CD4-positive, CD25-positive, alpha-beta regulatory T cell (primary cell): ENCODE measurements around the gene INSIG1. TPM values are rescaled to one million over a fixed set of nuclear protein-coding genes. Genes with fewer than 3 reads are reported as not detected.
A peak's percentile ranks its signal among the peaks of the same experiment; 100 is the strongest.

Experiments
- ATAC-seq, 2 donors: fragments of 150-1000 bp; cut with Tn5 transposase; one replicate each; pipeline ENCODE4 v1.10.0; 2021; ENCODE audit warnings: low read depth in 2 of 2, moderate number of reproducible peaks in 2 of 2, moderate library complexity in 1 of 2
- DNase-seq, 3 donors: peaks; one replicate each; pipeline versions ENCODE4 v3.0.0 to v3.0.0-alpha.2; 2012 to 2022; ENCODE audit warnings: mixed read lengths in 1 of 3
- H3K27ac ChIP-seq: one replicate; pipeline ENCODE4 v1.7.0; 2013; ENCODE audit warnings: mild to moderate bottlenecking, low read length; ENCODE audit not compliant: insufficient read depth, poor library complexity, severe bottlenecking
- H3K27me3 ChIP-seq: one replicate; pipeline ENCODE4 v1.7.0; 2013; ENCODE audit warnings: low read length; ENCODE audit not compliant: control insufficient read depth, insufficient read depth
- H3K36me3 ChIP-seq: one replicate; pipeline ENCODE4 v1.7.0; 2013; ENCODE audit warnings: mild to moderate bottlenecking, low read length, moderate library complexity; ENCODE audit not compliant: control insufficient read depth, insufficient read depth
- H3K4me1 ChIP-seq: 2 replicates; pipeline ENCODE4 v1.7.0; 2013; ENCODE audit warnings: mild to moderate bottlenecking, low read length; ENCODE audit not compliant: insufficient read depth, control insufficient read depth, poor library complexity, severe bottlenecking
- H3K4me3 ChIP-seq: one replicate; pipeline ENCODE4 v1.7.0; 2013; ENCODE audit warnings: low read depth, mild to moderate bottlenecking, low read length, moderate library complexity
- H3K9me3 ChIP-seq, 2 experiments: 1 replicate in 1 of 2; 2 replicates in 1 of 2; pipeline ENCODE4 v1.7.0; 2013; ENCODE audit warnings: low read length in 2 of 2, mild to moderate bottlenecking in 1 of 2, moderate library complexity in 1 of 2; ENCODE audit not compliant: control insufficient read depth in 2 of 2
- H3K27ac Mint-ChIP-seq, 3 donors: one replicate each; pipeline ENCODE4 v1.8.0; 2020 to 2022; ENCODE audit warnings: mild to moderate bottlenecking in 3 of 3, mixed read lengths in 3 of 3, moderate library complexity in 2 of 3
- H3K27me3 Mint-ChIP-seq: one replicate; pipeline ENCODE4 v1.8.0; 2022; ENCODE audit warnings: mild to moderate bottlenecking, mixed read lengths
- H3K36me3 Mint-ChIP-seq: one replicate; pipeline ENCODE4 v1.8.0; 2020; ENCODE audit warnings: mixed read lengths
- H3K4me1 Mint-ChIP-seq, 4 donors: one replicate each; pipeline ENCODE4 v1.8.0; 2020 to 2022; ENCODE audit warnings: mixed read lengths in 4 of 4, mild to moderate bottlenecking in 1 of 4
- H3K4me3 Mint-ChIP-seq, 4 donors: one replicate each; pipeline ENCODE4 v1.8.0; 2020 to 2022; ENCODE audit warnings: mild to moderate bottlenecking in 4 of 4, mixed read lengths in 4 of 4, moderate library complexity in 3 of 4
- H3K9me3 Mint-ChIP-seq, 7 donors: one replicate each; pipeline ENCODE4 v1.8.0; 2020 to 2022; ENCODE audit warnings: mixed read lengths in 7 of 7, mild to moderate bottlenecking in 3 of 7, moderate library complexity in 2 of 7
- polyA plus RNA-seq, 4 donors: library from polyadenylated mRNA; unstranded; fragments of 300-500 nt; fragmentation: Illumina TruSeq; gene quantifications; one replicate each; pipeline ENCODE4 v1.2.3, GENCODE V29; 2021
- total RNA-seq: library from RNA; stranded (reverse); gene quantifications from one replicate; pipeline ENCODE4 v1.2.3, GENCODE V29; 2022

The INSIG1 gene
- total and polyA plus RNA-seq, 5 donors from 2014 or later, result 38.4 to 66.5 (median 58.8) TPM

DNA sequence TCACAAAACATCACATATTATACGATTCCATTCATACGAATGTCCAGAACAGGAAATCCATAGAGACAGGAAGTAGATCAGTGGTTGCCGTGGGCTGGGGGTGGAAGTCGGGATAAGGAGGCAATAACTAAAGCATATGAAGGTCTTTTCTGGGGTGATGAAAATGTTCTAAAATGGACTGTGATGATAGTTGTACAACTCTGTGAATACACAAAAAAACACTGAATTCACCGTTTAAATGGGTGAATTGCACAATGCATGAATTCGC is 3.2 kb upstream of the INSIG1 start:
- Mint-ChIP-seq H3K36me3 (no peaks in the 10 kb centered on the region), H3K4me3 (peak overlapping the region in 2 of 4 donors; percentile 8 to 10), H3K9me3 (peaks cover 0 to 3% (median 0%) of the 10 kb centered on the region in 7 donors), H3K4me1 (peaks cover 9 to 25% (median 15%) of the 10 kb centered on the region in 4 donors), H3K27me3 (peaks cover 4% of the 10 kb centered on the region), H3K27ac (no peak overlapping the region)
- Histone ChIP-seq H3K4me3 (no peak overlapping the region), H3K9me3 (no peaks in the 10 kb centered on the region), H3K27ac (no peak overlapping the region), H3K4me1 (peaks cover 28% of the 10 kb centered on the region), H3K36me3 (no peaks in the 10 kb centered on the region), H3K27me3 (no peaks in the 10 kb centered on the region)
- no peak for DNase-seq
- no peak for ATAC-seq

DNA sequence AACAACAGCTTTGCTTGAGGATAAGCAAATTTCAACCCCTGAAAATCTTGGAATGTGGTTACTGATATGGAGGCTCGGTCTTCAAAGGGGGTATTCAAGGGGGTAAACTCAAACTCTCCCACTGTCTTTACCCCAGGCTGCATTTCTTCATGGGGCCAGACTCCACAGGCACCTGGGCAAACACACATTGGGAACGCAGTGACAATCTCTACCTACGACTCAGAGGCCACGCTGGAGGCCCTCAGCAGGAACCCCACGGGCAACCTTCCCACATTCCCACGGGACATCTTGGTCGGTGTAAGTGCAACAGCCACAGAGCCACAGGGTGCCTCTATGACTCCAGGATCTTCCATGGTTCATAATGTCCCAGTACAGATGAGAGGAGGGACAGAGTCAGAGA is 2.2 kb upstream of the INSIG1 start:
- Mint-ChIP-seq H3K4me3 (peak overlapping the region in 3 of 4 donors; percentile 52 to 94 (median 90)), H3K4me1 (peaks cover 16 to 34% (median 24%) of the 10 kb centered on the region in 4 donors), H3K36me3 (peaks cover 5% of the 10 kb centered on the region), H3K27me3 (peaks cover 4% of the 10 kb centered on the region), H3K9me3 (peaks cover 0 to 3% (median 0%) of the 10 kb centered on the region in 7 donors), H3K27ac (no peak overlapping the region)
- no peaks in the 10 kb centered on the region for H3K36me3 ChIP-seq
- H3K9me3 ChIP-seq, result no peaks in the 10 kb centered on the region
- DNase-seq (no peak), ATAC-seq (no peak)
- no peaks in the 10 kb centered on the region for H3K27me3 ChIP-seq
- peaks cover 38% of the 10 kb centered on the region for H3K4me1 ChIP-seq
- H3K27ac ChIP-seq, result no peak overlapping the region
- no peak overlapping the region for H3K4me3 ChIP-seq

DNA sequence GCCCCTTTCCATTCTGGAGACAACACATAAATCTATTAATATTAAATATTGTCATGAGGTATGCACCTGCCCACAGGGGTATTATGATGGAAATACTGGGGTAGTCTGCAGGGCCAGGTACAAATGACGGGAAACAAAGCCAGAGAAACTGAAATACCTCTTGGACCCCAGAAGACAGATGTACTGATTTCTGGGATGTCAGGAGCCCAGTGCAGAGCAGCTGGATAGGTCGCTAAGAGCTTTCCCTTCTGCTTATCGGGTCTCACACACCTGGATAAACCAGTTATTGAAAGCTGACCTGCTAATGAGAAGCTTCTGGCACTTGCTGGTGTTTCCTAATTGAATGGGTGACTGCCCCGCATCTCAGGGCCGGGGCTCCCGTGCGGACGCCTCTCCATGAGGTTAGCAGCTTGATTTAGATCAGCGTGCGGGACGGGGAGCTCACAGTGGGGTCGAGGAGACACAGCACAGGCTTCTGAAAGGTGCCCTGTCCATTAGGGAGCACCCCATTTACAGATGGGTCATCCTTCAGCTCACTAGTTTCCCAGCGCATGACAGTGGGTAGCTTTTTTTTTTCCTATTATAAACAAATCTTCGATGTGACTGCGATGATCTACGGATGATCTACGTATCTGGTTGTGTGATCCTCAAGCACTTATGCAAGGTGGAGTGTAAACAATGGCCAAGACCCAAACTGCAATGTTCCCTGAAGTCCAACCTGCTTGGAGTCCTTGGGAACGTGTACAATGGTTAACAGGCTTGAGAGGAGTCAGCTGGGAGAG is 1.5 kb upstream of the INSIG1 start:
- H3K4me3 Mint-ChIP-seq, result peak overlapping the region; percentile 88 to 94 (median 89)

DNA sequence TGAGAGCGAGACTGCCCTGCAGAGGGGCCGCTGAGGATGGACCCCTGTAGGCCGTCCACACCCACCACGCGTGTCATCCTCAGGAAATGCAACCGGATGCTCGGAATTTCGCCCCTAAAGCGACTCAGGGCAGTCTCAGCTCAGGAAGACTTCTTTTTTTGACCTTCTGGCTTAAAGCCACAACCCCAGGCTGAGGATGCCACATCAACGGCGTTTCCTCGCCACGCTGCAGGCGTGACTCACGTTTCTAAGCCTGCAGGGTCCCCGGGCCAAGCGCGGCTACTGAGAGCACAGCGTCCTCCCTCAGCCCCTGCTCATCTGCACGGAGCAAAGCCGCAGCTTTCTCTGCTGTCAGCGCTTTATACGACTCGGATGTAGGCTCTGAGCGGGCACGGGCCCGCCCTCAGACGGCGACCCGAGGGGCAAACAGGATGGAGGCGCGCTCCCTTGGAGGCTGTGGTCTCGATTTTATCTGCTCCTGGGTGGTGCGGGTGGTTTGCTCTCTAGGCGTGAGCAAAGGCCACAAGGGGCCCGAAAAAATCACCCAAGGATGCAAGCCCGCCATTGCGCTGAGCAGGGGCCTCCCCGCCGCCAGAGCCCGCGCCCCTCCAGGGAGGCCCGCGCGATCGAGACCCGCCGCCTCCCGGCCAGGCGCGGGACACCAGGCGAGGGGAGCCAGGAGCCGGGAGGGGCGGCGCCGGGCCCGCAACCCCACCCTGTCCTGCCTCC is 726 bp upstream of the INSIG1 start:
- Mint-ChIP-seq H3K4me1 (peaks cover 27 to 44% (median 35%) of the 10 kb centered on the region in 4 donors), H3K36me3 (peaks cover 10% of the 10 kb centered on the region), H3K9me3 (peaks cover 0 to 1% (median 0%) of the 10 kb centered on the region in 7 donors)

More for the DNA sequence above, 1.5 kb upstream of the INSIG1 start:
- H3K4me1 ChIP-seq, result peaks cover 45% of the 10 kb centered on the region
- H3K9me3 ChIP-seq, result no peaks in the 10 kb centered on the region
- DNase-seq (no peak), ATAC-seq (no peak)
- H3K36me3 ChIP-seq, result no peaks in the 10 kb centered on the region
- Mint-ChIP-seq H3K36me3 (peaks cover 6% of the 10 kb centered on the region), H3K9me3 (peaks cover 0 to 3% (median 0%) of the 10 kb centered on the region in 7 donors), H3K27ac (peak overlapping the region; percentile 91 to 95 (median 93)), H3K27me3 (peaks cover 4% of the 10 kb centered on the region), H3K4me1 (peaks cover 23 to 39% (median 31%) of the 10 kb centered on the region in 4 donors)
- H3K4me3 ChIP-seq, result peak overlapping the region; percentile 71
- no peaks in the 10 kb centered on the region for H3K27me3 ChIP-seq
- peak overlapping the region; percentile 94 for H3K27ac ChIP-seq

DNA sequence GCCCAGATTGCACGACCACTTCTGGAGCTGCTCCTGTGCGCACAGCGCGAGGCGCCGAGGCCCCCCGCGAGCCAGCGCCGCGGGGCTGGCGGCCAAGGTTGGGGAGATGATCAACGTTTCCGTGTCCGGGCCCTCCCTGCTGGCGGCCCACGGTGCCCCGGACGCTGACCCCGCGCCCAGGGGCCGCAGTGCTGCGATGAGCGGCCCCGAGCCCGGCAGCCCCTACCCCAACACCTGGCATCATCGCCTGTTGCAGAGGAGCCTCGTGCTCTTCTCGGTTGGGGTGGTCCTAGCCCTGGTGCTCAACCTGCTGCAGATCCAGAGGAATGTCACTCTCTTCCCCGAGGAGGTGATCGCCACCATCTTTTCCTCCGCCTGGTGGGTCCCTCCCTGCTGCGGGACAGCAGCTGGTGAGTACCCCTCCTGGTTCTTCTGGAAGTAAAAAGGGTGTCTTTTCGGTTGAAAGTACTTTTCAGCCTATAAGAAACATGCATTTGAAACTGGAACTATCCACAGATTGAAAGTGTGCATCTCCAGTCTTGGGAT is 683 bp downstream of the INSIG1 start:
- H3K27ac ChIP-seq, result peak overlapping the region; percentile 94
- peaks cover 50% of the 10 kb centered on the region for H3K4me1 ChIP-seq
- Mint-ChIP-seq H3K36me3 (peaks cover 11% of the 10 kb centered on the region), H3K4me1 (peaks cover 27 to 44% (median 35%) of the 10 kb centered on the region in 4 donors), H3K9me3 (no peaks in the 10 kb centered on the region), H3K27ac (peak overlapping the region; percentile 94 to 97 (median 95)), H3K27me3 (peaks cover 4% of the 10 kb centered on the region), H3K4me3 (peak overlapping the region; percentile 93 to 98 (median 95))
- ATAC-seq (no peak), DNase-seq (peak in 2 of 3 donors; percentile 13 to 31)
- no peaks in the 10 kb centered on the region for H3K27me3 ChIP-seq
- H3K9me3 ChIP-seq, result no peaks in the 10 kb centered on the region
- peaks cover 12% of the 10 kb centered on the region for H3K36me3 ChIP-seq
- H3K4me3 ChIP-seq, result peak overlapping the region; percentile 83

More for the DNA sequence above, 726 bp upstream of the INSIG1 start:
- Histone ChIP-seq H3K27me3 (no peaks in the 10 kb centered on the region), H3K9me3 (no peaks in the 10 kb centered on the region), H3K4me3 (peak overlapping the region; percentile 71), H3K4me1 (peaks cover 50% of the 10 kb centered on the region), H3K36me3 (peaks cover 4% of the 10 kb centered on the region), H3K27ac (peak overlapping the region; percentile 94)
- H3K4me3 Mint-ChIP-seq, result peak overlapping the region; percentile 88 to 94 (median 89)
- peak; percentile 59 to 63 for ATAC-seq
- H3K27ac Mint-ChIP-seq, result peak overlapping the region; percentile 91 to 95 (median 93)
- H3K27me3 Mint-ChIP-seq, result peaks cover 4% of the 10 kb centered on the region
- DNase-seq, result peak; percentile 75 to 94 (median 90)

DNA sequence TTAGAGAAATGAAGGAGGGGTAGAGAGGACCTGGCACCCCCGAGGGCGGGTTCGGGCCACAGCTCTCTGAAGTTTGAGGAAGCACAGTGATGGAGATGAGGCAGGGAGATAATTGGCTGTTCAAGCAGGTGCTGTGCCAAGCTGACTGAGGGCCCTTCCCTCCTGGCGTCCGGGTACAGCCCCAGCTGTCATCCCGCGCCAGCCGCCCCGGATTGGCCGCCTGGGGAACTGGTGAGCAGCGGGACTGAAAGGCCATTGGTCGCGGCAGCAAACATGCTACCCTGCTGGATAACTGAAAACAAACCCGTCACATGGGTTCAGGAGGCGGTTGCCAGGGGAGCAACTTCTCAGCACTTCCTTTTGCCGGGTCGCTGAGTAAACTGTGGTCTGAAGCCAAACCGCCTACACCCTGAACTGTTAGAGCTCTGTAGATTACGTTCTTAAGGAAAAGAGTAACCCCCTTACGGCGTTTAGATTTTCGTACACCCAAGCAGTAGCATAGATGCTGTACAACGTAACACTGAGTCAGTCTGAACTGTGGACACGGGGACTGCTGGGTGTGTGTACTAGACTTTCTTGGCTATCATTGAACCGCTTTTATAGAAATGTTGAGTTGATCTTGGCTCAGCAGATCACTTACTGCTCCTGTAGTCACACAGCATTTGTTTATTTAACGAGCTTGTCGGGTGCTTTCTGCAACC is 1.3 kb downstream of the INSIG1 start:
- peak overlapping the region; percentile 94 for H3K4me3 ChIP-seq
- H3K27me3 ChIP-seq, result no peaks in the 10 kb centered on the region
- H3K9me3 Mint-ChIP-seq, result no peaks in the 10 kb centered on the region
- H3K27me3 Mint-ChIP-seq, result peaks cover 4% of the 10 kb centered on the region
- ATAC-seq (peak; percentile 72 to 76), DNase-seq (peak; percentile 94 to 99 (median 97))
- peak overlapping the region; percentile 94 for H3K27ac ChIP-seq
- H3K9me3 ChIP-seq, result no peaks in the 10 kb centered on the region
- peaks cover 19% of the 10 kb centered on the region for H3K36me3 ChIP-seq
- peak overlapping the region; percentile 94 to 97 (median 95) for H3K27ac Mint-ChIP-seq
- peaks cover 27 to 48% (median 35%) of the 10 kb centered on the region in 4 donors for H3K4me1 Mint-ChIP-seq
- peaks cover 12% of the 10 kb centered on the region for H3K36me3 Mint-ChIP-seq
- H3K4me3 Mint-ChIP-seq, result peak overlapping the region; percentile 93 to 98 (median 95)
- peaks cover 50% of the 10 kb centered on the region for H3K4me1 ChIP-seq

DNA sequence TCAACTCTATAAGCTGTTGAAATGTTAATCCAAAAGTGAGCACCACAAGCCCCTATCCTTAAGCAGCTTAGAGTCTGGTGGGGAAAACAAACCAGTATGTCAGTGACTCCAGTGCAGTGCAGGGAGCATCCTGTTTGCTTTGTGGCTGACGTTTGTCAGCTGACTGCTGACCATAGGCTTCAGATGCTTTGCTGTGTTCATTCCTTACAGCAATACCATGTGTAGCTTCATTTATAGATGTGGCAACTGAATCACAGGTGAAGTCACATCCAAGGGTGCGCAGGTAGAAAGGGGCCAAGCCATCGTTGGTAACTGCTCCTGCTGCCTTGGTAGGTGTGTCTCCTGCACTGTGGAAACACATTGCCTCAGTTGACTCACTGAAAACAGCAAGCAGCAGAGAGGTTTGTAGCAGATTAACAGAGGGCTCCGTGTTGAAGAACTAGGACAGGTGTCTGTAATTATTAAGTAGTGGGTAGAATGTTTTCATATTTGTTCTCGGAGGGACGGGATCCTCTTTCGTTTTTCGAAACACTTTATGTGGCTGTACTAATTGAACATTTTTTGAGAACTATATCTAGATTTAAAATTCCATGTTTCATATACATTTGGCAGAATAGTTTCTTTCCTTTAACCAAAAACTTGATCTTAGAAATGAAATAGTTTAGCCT is 2.0 kb downstream of the INSIG1 start:
- peak overlapping the region; percentile 94 to 97 (median 95) for H3K27ac Mint-ChIP-seq
- ATAC-seq (no peak), DNase-seq (peak in 2 of 3 donors; percentile 17 to 50)
- no peaks in the 10 kb centered on the region for H3K27me3 ChIP-seq
- peaks cover 12% of the 10 kb centered on the region for H3K36me3 Mint-ChIP-seq
- peak overlapping the region; percentile 94 for H3K4me3 ChIP-seq
- H3K9me3 Mint-ChIP-seq, result no peaks in the 10 kb centered on the region
- H3K4me1 Mint-ChIP-seq, result peaks cover 29 to 52% (median 35%) of the 10 kb centered on the region in 4 donors
- H3K27me3 Mint-ChIP-seq, result peaks cover 4% of the 10 kb centered on the region
- peak overlapping the region; percentile 93 to 98 (median 95) for H3K4me3 Mint-ChIP-seq
- H3K4me1 ChIP-seq, result peaks cover 50% of the 10 kb centered on the region
- H3K9me3 ChIP-seq, result no peaks in the 10 kb centered on the region
- peak overlapping the region; percentile 94 for H3K27ac ChIP-seq
- peaks cover 25% of the 10 kb centered on the region for H3K36me3 ChIP-seq
